Esophagus squamous epithelium (tissue), 4 donors: ENCODE results near the gene HTRA2.

Source experiments
- CTCF ChIP-seq, 6 experiments: fragments of 450-650 bp in 4 of 6; fragments of 200-600 bp in 2 of 6; sonication (generic) in 2 of 6; IDR thresholded peaks; one replicate each; pipeline ENCODE4 v1.5.1; 2016 to 2019; ENCODE audit warnings: antibody characterized with exemption in 6 of 6, mild to moderate bottlenecking in 4 of 6, moderate library complexity in 4 of 6
- POLR2A ChIP-seq, 4 donors: fragments of 450-650 bp; IDR thresholded peaks; one replicate each; pipeline ENCODE4 v1.6.1; 2017; ENCODE audit warnings: antibody characterized with exemption in 4 of 4, mild to moderate bottlenecking in 4 of 4, moderate library complexity in 3 of 4

GRCh38 chr2:74567881-74568280 lies 38.1 kb downstream of the HTRA2 start:
- TF ChIP-seq POLR2A (IDR thresholded peaks at IDR 0.05): no peak
- TF ChIP-seq CTCF (IDR thresholded peaks at IDR 0.05): no peak
